Lung (tissue), 12 donors: ENCODE measurements around the gene TRA2A. TPM values are rescaled to one million over a fixed set of nuclear protein-coding genes. Genes with fewer than 3 reads are reported as not detected.

Experiments used
- ATAC-seq: fragments of 200-7000 bp; cut with Tn5 transposase; one replicate; pipeline ENCODE4 v1.9.1; 2020; ENCODE audit warnings: moderate number of reproducible peaks; ENCODE audit not compliant: insufficient read depth, low FRiP score
- DNase-seq, 3 donors: peaks; one replicate each; pipeline ENCODE4 v3.0.0-alpha.2; 2013 to 2017
- H3K27ac ChIP-seq, 2 donors: one replicate each; pipeline ENCODE4 v1.5.1; 2013; ENCODE audit warnings: mild to moderate bottlenecking in 2 of 2, moderate library complexity in 2 of 2, control low read depth in 1 of 2, inconsistent platforms in 1 of 2, low read depth in 1 of 2, low read length in 1 of 2
- H3K27me3 ChIP-seq, 3 donors: one replicate each; pipeline ENCODE4 v1.5.1; 2013; ENCODE audit warnings: low read length in 2 of 3; ENCODE audit not compliant: control insufficient read depth in 3 of 3, insufficient read depth in 3 of 3
- H3K36me3 ChIP-seq, 4 donors: one replicate each; pipeline ENCODE4 v1.5.1; 2013; ENCODE audit warnings: low read length in 4 of 4, mild to moderate bottlenecking in 1 of 4, moderate library complexity in 1 of 4; ENCODE audit not compliant: control insufficient read depth in 4 of 4, insufficient read depth in 4 of 4
- H3K4me1 ChIP-seq, 5 donors: one replicate each; pipeline ENCODE4 v1.5.1; 2013; ENCODE audit warnings: low read length in 5 of 5, mild to moderate bottlenecking in 2 of 5, moderate library complexity in 1 of 5; ENCODE audit not compliant: control insufficient read depth in 5 of 5, insufficient read depth in 5 of 5
- H3K4me3 ChIP-seq: one replicate; pipeline ENCODE4 v1.5.1; 2013; ENCODE audit warnings: mild to moderate bottlenecking, control low read depth, moderate library complexity
- H3K9ac ChIP-seq, 2 donors: one replicate each; pipeline ENCODE4 v1.5.1; 2013; ENCODE audit warnings: low read length in 2 of 2, control low read depth in 1 of 2; ENCODE audit not compliant: insufficient read depth in 1 of 2
- H3K9me3 ChIP-seq, 4 donors: one replicate each; pipeline ENCODE4 v1.5.1; 2013; ENCODE audit warnings: low read length in 3 of 4, mild to moderate bottlenecking in 1 of 4, moderate library complexity in 1 of 4; ENCODE audit not compliant: control insufficient read depth in 4 of 4, insufficient read depth in 3 of 4
- WGBS, 2 donors: extraction: QIAGEN DNeasy Blood & Tissue Kit; methylation state at CpG; one replicate each; pipeline ENCODE4 v1.1.7; 2013; 5-methylcytosine and 5-hydroxymethylcytosine counted together
- polyA plus RNA-seq, 2 donors: library from polyadenylated mRNA; stranded (reverse); fragments of 200-250 nt; gene quantifications; one replicate each; pipeline ENCODE4 v1.2.1, GENCODE V29; 2013
- total RNA-seq, 2 donors: library from RNA; depleted of rRNA in 1 of 2; stranded (reverse); fragments of >200 nt in 1 of 2; gene quantifications; one replicate each; pipeline ENCODE4 v1.2.1, GENCODE V29; 2014 to 2021
- TF ChIP-seq, protein P1 (sequence below): IDR thresholded peaks from 2 replicates; pipeline ENCODE4 v1.5.1; 2012; ENCODE audit warnings: mild to moderate bottlenecking; ENCODE audit errors: control extremely low read depth, extremely low read depth
- donor health status: control.
- donor health status: control.
- donor health status: Bipolar disorder and iron deficiency.
- donor health status: healthy.
- donor health status: DM: yes; HTN: yes; CAD: no.

The TRA2A gene
- total and polyA plus RNA-seq, 4 donors, result 46.3 to 99.0 (median 82.4) TPM

DNA sequence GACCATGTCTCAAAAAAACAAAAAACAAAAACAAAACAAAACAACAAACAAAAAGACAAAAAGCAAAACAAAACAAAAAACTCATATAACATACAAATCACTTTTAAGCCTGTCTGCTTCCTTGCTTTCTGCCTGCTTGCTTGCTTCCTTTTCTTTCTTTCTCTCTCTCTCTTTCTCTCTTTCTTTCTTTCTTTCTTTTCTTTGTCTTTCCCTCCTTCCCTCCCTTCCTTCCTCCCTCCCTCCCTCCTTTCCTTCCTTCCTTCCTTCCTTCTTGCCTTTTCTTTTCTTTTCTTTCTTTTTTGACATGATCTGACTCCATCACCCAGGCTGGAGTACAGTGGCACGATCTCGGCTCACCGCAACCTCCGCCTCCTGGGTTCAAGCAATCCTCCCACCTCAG is 15.9 kb upstream of the TRA2A start:
- 89 to 93% methylated on average over 4 of the region's 4 CpGs for WGBS, 2 donors
- H3K36me3 ChIP-seq, result no peaks in the 10 kb centered on the region
- no peak overlapping the region for H3K4me3 ChIP-seq

DNA sequence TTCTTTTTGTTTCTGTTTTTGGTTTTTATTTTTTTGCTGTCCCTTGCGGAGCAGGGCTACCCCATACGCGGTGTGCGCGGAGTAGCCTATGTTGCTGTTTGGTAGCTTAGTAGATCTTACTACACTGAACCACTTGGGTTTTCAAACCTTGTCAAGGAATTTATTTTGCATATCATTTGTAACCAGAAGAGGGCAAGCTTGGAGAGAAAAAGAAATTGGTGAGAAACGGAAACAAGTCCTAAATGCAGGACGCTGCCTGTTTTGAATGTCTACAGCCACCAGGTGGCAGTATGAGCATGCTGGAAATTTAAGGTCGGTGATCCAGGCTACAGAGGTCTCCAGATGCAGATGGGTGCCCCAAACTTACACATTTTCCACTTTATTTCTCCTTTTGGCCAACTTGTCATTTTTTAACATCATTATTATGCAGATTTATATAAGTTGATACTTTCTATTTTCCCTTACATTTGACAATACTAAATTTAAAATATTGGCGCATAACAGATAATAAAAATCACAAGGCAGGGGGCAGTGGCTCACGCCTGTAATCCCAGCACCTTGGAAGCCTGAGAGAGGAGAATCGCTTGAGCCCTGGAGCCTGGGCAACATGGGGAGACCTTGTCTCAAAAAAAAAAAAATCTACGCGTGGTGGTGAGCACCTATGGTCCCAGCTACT is 15.3 kb upstream of the TRA2A start:
- no peak overlapping the region for H3K9ac ChIP-seq
- H3K27me3 ChIP-seq, result no peaks in the 10 kb centered on the region
- no peaks in the 10 kb centered on the region for H3K4me1 ChIP-seq
- no peak overlapping the region for H3K4me3 ChIP-seq
- ATAC-seq, result peak; percentile 90
- H3K36me3 ChIP-seq, result no peaks in the 10 kb centered on the region
- TF ChIP-seq, protein P1, sequence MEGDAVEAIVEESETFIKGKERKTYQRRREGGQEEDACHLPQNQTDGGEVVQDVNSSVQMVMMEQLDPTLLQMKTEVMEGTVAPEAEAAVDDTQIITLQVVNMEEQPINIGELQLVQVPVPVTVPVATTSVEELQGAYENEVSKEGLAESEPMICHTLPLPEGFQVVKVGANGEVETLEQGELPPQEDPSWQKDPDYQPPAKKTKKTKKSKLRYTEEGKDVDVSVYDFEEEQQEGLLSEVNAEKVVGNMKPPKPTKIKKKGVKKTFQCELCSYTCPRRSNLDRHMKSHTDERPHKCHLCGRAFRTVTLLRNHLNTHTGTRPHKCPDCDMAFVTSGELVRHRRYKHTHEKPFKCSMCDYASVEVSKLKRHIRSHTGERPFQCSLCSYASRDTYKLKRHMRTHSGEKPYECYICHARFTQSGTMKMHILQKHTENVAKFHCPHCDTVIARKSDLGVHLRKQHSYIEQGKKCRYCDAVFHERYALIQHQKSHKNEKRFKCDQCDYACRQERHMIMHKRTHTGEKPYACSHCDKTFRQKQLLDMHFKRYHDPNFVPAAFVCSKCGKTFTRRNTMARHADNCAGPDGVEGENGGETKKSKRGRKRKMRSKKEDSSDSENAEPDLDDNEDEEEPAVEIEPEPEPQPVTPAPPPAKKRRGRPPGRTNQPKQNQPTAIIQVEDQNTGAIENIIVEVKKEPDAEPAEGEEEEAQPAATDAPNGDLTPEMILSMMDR, result peak; percentile 99
- peak; percentile 88 to 96 (median 94) for DNase-seq
- no peak overlapping the region for H3K27ac ChIP-seq
- 42 to 48% methylated on average over 13 of the region's 13 CpGs for WGBS, 2 donors
- no peaks in the 10 kb centered on the region for H3K9me3 ChIP-seq

More for the DNA sequence above, 15.9 kb upstream of the TRA2A start:
- Histone ChIP-seq H3K9ac (no peak overlapping the region), H3K4me1 (no peaks in the 10 kb centered on the region), H3K27me3 (no peaks in the 10 kb centered on the region), H3K9me3 (no peaks in the 10 kb centered on the region), H3K27ac (no peak overlapping the region)
- TF ChIP-seq, protein P1, result no peak
- ATAC-seq (no peak), DNase-seq (no peak)

DNA sequence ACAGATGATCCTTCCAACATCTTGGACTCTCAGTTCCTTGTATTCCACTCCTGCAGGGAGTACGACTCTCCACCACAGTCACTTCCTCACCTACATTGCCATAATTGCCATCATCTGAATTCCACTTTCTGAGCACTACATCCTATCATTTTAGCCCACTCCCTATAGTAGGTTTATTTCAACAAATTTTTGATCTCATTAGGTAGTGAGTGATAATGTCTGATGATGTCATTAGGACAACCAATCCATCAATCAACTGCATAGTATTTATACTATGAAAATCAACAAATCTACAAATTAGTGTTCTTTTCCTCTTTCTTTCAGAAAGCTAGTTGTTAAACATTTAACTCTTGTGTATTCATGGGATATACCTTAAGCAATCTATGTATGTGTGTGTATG is 13.7 kb upstream of the TRA2A start:
- no peaks in the 10 kb centered on the region for H3K9me3 ChIP-seq
- H3K27me3 ChIP-seq, result no peaks in the 10 kb centered on the region
- H3K4me3 ChIP-seq, result no peak overlapping the region
- 47 to 66% methylated on average over 1 of the region's 1 CpG for WGBS, 2 donors
- H3K9ac ChIP-seq, result no peak overlapping the region
- no peaks in the 10 kb centered on the region for H3K36me3 ChIP-seq
- no peak for ATAC-seq
- no peaks in the 10 kb centered on the region for H3K4me1 ChIP-seq
- H3K27ac ChIP-seq, result no peak overlapping the region
- no peak for DNase-seq
- TF ChIP-seq, protein P1, result no peak
